ENCODE data around the gene COL4A1. TPM values are rescaled to one million over a fixed set of nuclear protein-coding genes. Genes with fewer than 3 reads are reported as not detected.

COL4A1 gene
- total RNA-seq, 2 donors from 2014 or later: 505 to 852 TPM

DNA sequence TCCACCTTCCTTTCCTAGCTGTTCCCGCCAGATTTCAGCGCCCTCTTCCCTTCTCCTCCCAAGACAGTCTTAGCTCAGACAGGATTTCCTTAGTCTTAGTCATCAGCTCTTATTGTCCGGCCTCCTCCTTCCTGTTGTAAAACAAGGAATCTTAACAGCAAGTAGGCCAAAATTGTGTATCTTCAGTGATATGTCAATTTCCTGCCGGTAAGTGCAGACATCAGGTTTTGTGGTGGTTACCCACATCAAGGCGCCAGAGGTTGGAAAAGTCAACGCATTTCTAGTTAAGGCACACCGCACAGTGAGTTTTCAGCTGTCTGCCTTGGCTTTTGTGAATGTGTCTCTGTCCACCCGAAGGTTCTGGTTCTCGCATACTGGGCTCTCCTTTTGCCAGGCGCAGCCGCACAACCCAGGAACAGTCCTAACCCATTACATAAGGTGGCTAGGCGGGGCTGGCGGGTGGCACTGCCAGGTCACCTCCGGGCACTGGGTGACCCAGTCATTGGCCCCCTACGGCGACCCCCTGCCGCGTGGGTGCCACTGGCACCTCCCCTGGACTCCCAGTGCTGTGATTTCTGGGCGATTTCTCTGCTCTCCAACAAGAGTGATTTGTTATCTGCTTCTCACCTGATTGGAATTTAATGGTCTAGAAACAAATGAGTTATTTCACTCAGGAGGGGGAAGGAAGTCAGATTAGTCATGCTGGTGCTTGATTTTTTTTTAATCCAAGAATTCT, 13.0 kb upstream of the COL4A1 start:
- Histone ChIP-seq H3K4me3 (peak overlapping the region; percentile 31), H3K9me3 (no peaks in the 10 kb centered on the region), H3K4me1 (ENCODE audit: control insufficient read depth in 1 of 2, low read depth in 2 of 2) (peaks cover 65 to 99% of the 10 kb centered on the region in 2 donors), H3K27me3 (replicated peaks; ENCODE audit: insufficient read depth) (no peaks in the 10 kb centered on the region), H3K36me3 (peaks cover 10% of the 10 kb centered on the region), H3K27ac (peak overlapping the region; percentile 64 to 96)
- DNase-seq (ENCODE audit: low spot score): no peak
- TF ChIP-seq, protein P1, sequence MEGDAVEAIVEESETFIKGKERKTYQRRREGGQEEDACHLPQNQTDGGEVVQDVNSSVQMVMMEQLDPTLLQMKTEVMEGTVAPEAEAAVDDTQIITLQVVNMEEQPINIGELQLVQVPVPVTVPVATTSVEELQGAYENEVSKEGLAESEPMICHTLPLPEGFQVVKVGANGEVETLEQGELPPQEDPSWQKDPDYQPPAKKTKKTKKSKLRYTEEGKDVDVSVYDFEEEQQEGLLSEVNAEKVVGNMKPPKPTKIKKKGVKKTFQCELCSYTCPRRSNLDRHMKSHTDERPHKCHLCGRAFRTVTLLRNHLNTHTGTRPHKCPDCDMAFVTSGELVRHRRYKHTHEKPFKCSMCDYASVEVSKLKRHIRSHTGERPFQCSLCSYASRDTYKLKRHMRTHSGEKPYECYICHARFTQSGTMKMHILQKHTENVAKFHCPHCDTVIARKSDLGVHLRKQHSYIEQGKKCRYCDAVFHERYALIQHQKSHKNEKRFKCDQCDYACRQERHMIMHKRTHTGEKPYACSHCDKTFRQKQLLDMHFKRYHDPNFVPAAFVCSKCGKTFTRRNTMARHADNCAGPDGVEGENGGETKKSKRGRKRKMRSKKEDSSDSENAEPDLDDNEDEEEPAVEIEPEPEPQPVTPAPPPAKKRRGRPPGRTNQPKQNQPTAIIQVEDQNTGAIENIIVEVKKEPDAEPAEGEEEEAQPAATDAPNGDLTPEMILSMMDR (IDR thresholded peaks at IDR 0.05): no peak
- no peak for ATAC-seq (ENCODE audit: insufficient number of reproducible peaks, low FRiP score, low read depth)

DNA sequence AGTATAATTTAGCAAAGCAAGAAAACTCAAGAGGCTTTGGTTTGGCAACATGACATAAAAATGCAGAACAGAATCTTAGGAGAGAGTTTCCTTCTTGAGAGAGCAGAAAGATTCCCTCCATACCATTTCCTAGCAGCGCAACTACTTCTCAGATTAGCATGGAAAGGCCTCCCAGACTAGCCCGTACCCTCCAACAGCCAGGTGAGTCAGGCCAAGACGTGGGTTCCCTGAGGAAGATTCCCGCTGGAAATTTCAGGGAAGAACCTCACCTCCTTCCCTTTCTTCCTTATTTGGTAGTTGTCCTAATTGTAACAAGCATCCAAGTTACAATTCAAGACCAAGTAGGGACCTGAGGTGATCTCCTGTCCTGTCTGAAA, 12.4 kb upstream of the COL4A1 start:
- Histone ChIP-seq H3K9me3 (no peaks in the 10 kb centered on the region), H3K4me3 (peak overlapping the region; percentile 31), H3K36me3 (peaks cover 14% of the 10 kb centered on the region), H3K27ac (peak overlapping the region; percentile 64 to 96), H3K4me1 (ENCODE audit: control insufficient read depth in 1 of 2, low read depth in 2 of 2) (peaks cover 68 to 99% of the 10 kb centered on the region in 2 donors), H3K27me3 (replicated peaks; ENCODE audit: insufficient read depth) (no peaks in the 10 kb centered on the region)
- DNase-seq (ENCODE audit: low spot score): no peak
- TF ChIP-seq, protein P1 (IDR thresholded peaks at IDR 0.05): no peak
- ATAC-seq (ENCODE audit: insufficient number of reproducible peaks, low FRiP score, low read depth): no peak

DNA sequence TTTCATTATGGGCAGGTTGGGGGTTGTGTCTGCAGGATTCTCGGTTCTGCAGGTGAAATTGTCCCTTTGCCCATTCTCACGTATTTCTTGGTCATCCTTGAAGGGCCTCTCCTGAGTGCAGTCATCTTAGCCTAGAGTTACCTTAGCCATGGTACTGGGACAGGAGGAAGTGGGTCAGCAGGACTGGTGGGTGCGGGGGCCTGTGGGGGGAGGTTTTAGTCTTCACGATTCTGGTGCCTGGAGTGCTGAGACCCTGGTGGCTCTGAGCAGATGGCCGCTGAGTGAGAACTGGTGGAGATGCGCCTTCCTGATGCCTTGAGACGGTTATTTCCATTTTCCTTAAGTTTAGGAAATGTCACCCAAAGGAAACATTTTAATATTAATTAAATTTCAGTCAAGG, 12.0 kb upstream of the COL4A1 start:
- Histone ChIP-seq H3K9me3 (no peaks in the 10 kb centered on the region), H3K27me3 (replicated peaks; ENCODE audit: insufficient read depth) (no peaks in the 10 kb centered on the region), H3K27ac (peak overlapping the region in 1 of 2 donors; percentile 96), H3K4me1 (ENCODE audit: control insufficient read depth in 1 of 2, low read depth in 2 of 2) (peaks cover 68 to 99% of the 10 kb centered on the region in 2 donors), H3K36me3 (peaks cover 18% of the 10 kb centered on the region), H3K4me3 (no peak overlapping the region)
- TF ChIP-seq, protein P1 (IDR thresholded peaks at IDR 0.05): no peak
- ATAC-seq (ENCODE audit: insufficient number of reproducible peaks, low FRiP score, low read depth) (no peak), DNase-seq (ENCODE audit: low spot score) (no peak)

DNA sequence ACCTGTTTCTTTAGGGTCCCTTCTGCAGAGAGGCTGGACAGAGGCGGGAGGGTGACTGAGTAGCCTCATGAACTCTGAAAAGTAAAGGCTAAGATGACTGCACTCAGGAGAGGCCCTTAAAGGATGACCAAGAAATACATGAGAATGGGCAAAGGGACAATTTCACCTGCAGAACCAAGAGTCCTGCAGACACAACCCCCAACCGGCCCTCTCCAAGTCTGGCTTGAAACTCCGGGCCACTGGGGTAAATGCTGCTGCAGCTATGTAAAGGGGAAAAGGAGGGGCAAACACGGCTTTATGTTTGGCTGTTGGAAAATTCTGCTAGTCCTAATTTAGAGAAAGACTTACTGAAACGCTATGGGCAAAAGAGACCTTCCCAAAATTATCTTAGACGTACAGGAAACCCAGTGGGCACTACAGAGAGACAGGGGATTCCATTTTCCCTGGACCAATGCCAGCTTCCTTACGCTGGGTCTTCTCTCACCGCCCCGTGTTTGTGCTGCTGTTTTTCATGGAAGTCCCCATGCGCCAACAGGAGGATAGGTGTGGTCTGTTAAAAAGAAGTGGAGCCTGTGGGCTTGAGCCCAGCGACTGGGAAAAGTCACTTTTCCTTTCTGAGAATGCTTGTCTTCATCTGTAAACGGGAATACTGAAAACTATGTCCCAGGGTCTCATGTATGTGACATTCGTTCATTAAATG, 10.7 kb upstream of the COL4A1 start:
- DNase-seq (ENCODE audit: low spot score) (no peak), ATAC-seq (ENCODE audit: insufficient number of reproducible peaks, low FRiP score, low read depth) (no peak)
- H3K9me3 ChIP-seq: no peaks in the 10 kb centered on the region
- H3K4me1 ChIP-seq (ENCODE audit: control insufficient read depth in 1 of 2, low read depth in 2 of 2): peaks cover 57 to 96% of the 10 kb centered on the region in 2 donors
- H3K4me3 ChIP-seq: no peak overlapping the region
- peak overlapping the region in 1 of 2 donors; percentile 45 for H3K27ac ChIP-seq
- TF ChIP-seq, protein P1 (IDR thresholded peaks at IDR 0.05): no peak
- peaks cover 20% of the 10 kb centered on the region for H3K36me3 ChIP-seq
- no peaks in the 10 kb centered on the region for H3K27me3 ChIP-seq (replicated peaks; ENCODE audit: insufficient read depth)

DNA sequence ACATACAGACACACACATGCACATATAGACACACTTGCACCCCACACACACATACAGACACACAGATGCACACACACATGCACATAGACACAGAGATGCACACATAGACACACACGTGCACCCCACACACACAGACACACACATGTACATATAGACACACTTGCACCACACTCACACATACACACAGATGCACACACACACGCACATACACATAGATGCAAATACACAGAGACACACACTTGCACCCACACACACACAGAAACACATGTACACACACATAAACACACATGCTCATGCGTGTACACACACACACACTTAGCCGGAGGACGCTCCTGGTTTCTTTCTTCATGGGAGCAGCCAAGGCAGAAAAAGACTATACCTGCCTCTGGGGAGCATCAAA, 10.1 kb upstream of the COL4A1 start:
- H3K4me3 ChIP-seq: no peak overlapping the region
- ATAC-seq (ENCODE audit: insufficient number of reproducible peaks, low FRiP score, low read depth): no peak
- H3K9me3 ChIP-seq: no peaks in the 10 kb centered on the region
- H3K4me1 ChIP-seq (ENCODE audit: control insufficient read depth in 1 of 2, low read depth in 2 of 2): peaks cover 54 to 95% of the 10 kb centered on the region in 2 donors
- H3K27me3 ChIP-seq (replicated peaks; ENCODE audit: insufficient read depth): no peaks in the 10 kb centered on the region
- peak overlapping the region in 1 of 2 donors; percentile 45 for H3K27ac ChIP-seq
- DNase-seq (ENCODE audit: low spot score): no peak
- peaks cover 20% of the 10 kb centered on the region for H3K36me3 ChIP-seq
- TF ChIP-seq, protein P1 (IDR thresholded peaks at IDR 0.05): no peak
